GM10847 (cell line): ENCODE results near the gene MKRN1.

Experiments
- POLR2A ChIP-seq: IDR thresholded peaks from 2 replicates; pipeline ENCODE4 v1.6.1; 2011; ENCODE audit not compliant: insufficient read length; ENCODE audit errors: extremely low read depth

Gene MKRN1

GRCh38 chr7:140451716-140452115 is 27.6 kb downstream of the MKRN1 start:
- no peak for TF ChIP-seq POLR2A

GRCh38 chr7:140448781-140449480 is 30.4 kb downstream of the MKRN1 start:
- TF ChIP-seq POLR2A, result no peak

- no peak for TF ChIP-seq POLR2A
These were observed 31.5 kb downstream of the MKRN1 start for GRCh38 chr7:140447841-140448240.

GRCh38 chr7:140446467-140446866 is 32.8 kb downstream of the MKRN1 start:
- no peak for TF ChIP-seq POLR2A

GRCh38 chr7:140441519-140441918 is 37.8 kb downstream of the MKRN1 start:
- no peak for TF ChIP-seq POLR2A

GRCh38 chr7:140440593-140440992 is 38.7 kb downstream of the MKRN1 start:
- TF ChIP-seq POLR2A, result no peak

- TF ChIP-seq POLR2A, result no peak
These were observed 39.9 kb downstream of the MKRN1 start for GRCh38 chr7:140439359-140439758.

- TF ChIP-seq POLR2A, result no peak
These were observed 43.9 kb downstream of the MKRN1 start for GRCh38 chr7:140435252-140435895.

GRCh38 chr7:140433396-140433795 is 45.9 kb downstream of the MKRN1 start:
- TF ChIP-seq POLR2A, result no peak

GRCh38 chr7:140426130-140426529 is 53.2 kb downstream of the MKRN1 start:
- no peak for TF ChIP-seq POLR2A

- TF ChIP-seq POLR2A, result no peak
These were observed 53.6 kb downstream of the MKRN1 start for GRCh38 chr7:140425718-140426117.

- TF ChIP-seq POLR2A, result no peak
These were observed 55.8 kb downstream of the MKRN1 start for GRCh38 chr7:140423501-140423900.

GRCh38 chr7:140421521-140421920 is 57.8 kb downstream of the MKRN1 start:
- TF ChIP-seq POLR2A, result no peak

GRCh38 chr7:140418653-140419052 is 60.7 kb downstream of the MKRN1 start:
- TF ChIP-seq POLR2A, result no peak

- no peak for TF ChIP-seq POLR2A
These were observed 61.7 kb downstream of the MKRN1 start for GRCh38 chr7:140417456-140418155.

GRCh38 chr7:140416560-140416959 is 62.7 kb downstream of the MKRN1 start:
- TF ChIP-seq POLR2A, result no peak
